GM12878 (cell line): ENCODE measurements around the gene SYK. TPM values are rescaled to one million over a fixed set of nuclear protein-coding genes. Genes with fewer than 3 reads are reported as not detected.

Source experiments
- ATAC-seq: fragments of 200-7000 bp; cut with Tn5 transposase; 3 replicates; pipeline ENCODE4 v1.9.1; 2020; ENCODE audit warnings: mild to moderate bottlenecking, moderate library complexity
- BruUV-seq: library from RNA; stranded (reverse); fragments of 400-500 nt; replicated peaks from 2 replicates; lab custom pipeline; 2021; lab: Mats Ljungman, UMichigan
- CTCF ChIA-PET: fragments of 300-600 bp; sonication (Branson Sonifier 250); formaldehyde crosslinking; extraction: SDS; loops from one replicate; lab custom pipeline; 2021; ENCODE audit warnings: inconsistent platforms; lab: Yijun Ruan, JAX
- POLR2A ChIA-PET: fragments of 350-600 bp; formaldehyde crosslinking; extraction: SDS; loops from one replicate; lab custom pipeline; 2021; ENCODE audit warnings: inconsistent platforms; lab: Charles Lee
- RAD21 ChIA-PET: fragments of 300-600 bp; sonication (Branson Sonifier 250); formaldehyde crosslinking; loops from one replicate; lab custom pipeline; 2023; ENCODE audit warnings: antibody characterized with exemption; ENCODE audit not compliant: unreplicated experiment; lab: Charles Lee
- SMC1A ChIA-PET: fragments of 300-600 bp; sonication (Branson Sonifier 250); formaldehyde crosslinking; loops from one replicate; lab custom pipeline; 2023; ENCODE audit not compliant: unreplicated experiment, uncharacterized antibody; lab: Charles Lee
- DNase-seq: peaks from one replicate; pipeline ENCODE4 v3.0.0-alpha.2; 2011; ENCODE audit warnings: low read depth, low spot score
- FAIRE-seq: peaks from 3 replicates; lab custom pipeline; 2011; peaks lifted over from hg19 to GRCh38; lab: Jason Lieb, UNC
- H2AFZ ChIP-seq: 2 replicates; pipeline ENCODE4 v1.6.0; 2011; ENCODE audit warnings: low read depth, low read length, control low read depth; ENCODE audit not compliant: control insufficient read depth
- H3K27ac ChIP-seq: 2 replicates; pipeline ENCODE4 v1.5.1; 2011; ENCODE audit warnings: control low read depth; ENCODE audit not compliant: control insufficient read depth, insufficient read depth
- H3K27me3 ChIP-seq, 2 experiments: replicated peaks in 1 of 2; 2 replicates each; pipeline versions ENCODE4 v1.6.0 to v1.6.1; 2011; ENCODE audit warnings: low read length in 1 of 2; ENCODE audit not compliant: control insufficient read depth in 2 of 2, insufficient read depth in 2 of 2
- H3K36me3 ChIP-seq, 2 experiments: 2 replicates each; pipeline ENCODE4 v1.5.1; 2011; ENCODE audit warnings: low read length in 1 of 2; ENCODE audit not compliant: control insufficient read depth in 2 of 2, insufficient read depth in 2 of 2
- H3K4me1 ChIP-seq: 2 replicates; pipeline ENCODE4 v1.6.1; 2011; ENCODE audit warnings: mild to moderate bottlenecking, low read length, moderate library complexity, mixed read lengths; ENCODE audit not compliant: control insufficient read depth, insufficient read depth
- H3K4me2 ChIP-seq: 2 replicates; pipeline ENCODE4 v1.6.0; 2011; ENCODE audit warnings: control low read depth; ENCODE audit not compliant: control insufficient read depth, insufficient read depth
- H3K4me3 ChIP-seq: fragments of 200-600 bp; sonication (generic); 2 replicates; pipeline ENCODE4 v1.5.1; 2016
- H3K79me2 ChIP-seq: 2 replicates; pipeline ENCODE4 v1.6.0; 2011; ENCODE audit warnings: low read length; ENCODE audit not compliant: control insufficient read depth, insufficient read depth
- H3K9ac ChIP-seq: 2 replicates; pipeline ENCODE4 v1.8.0; 2011; ENCODE audit warnings: low read length, control low read depth, mixed read lengths; ENCODE audit not compliant: control insufficient read depth, insufficient read depth
- H3K9me3 ChIP-seq: replicated peaks from 3 replicates; pipeline ENCODE4 v1.5.1; 2011; ENCODE audit warnings: mild to moderate bottlenecking, low read length; ENCODE audit not compliant: control insufficient read depth, insufficient read depth
- H4K20me1 ChIP-seq: 2 replicates; pipeline ENCODE4 v1.6.0; 2011; ENCODE audit not compliant: control insufficient read depth, insufficient read depth
- E2F4 ChIP-seq: IDR thresholded peaks from 2 replicates; pipeline ENCODE4 v1.6.1; 2012; ENCODE audit warnings: low read depth, low read length, improper control_type of control experiment
- GATAD2B ChIP-seq: fragments of 450-650 bp; conservative IDR thresholded peaks from 2 replicates; pipeline ENCODE4 v1.6.1; 2017; ENCODE audit warnings: low read depth, mild to moderate bottlenecking, moderate library complexity
- IKZF1 ChIP-seq: fragments of 450-650 bp; conservative IDR thresholded peaks from 2 replicates; pipeline ENCODE4 v1.6.1; 2017; ENCODE audit warnings: antibody characterized with exemption, mild to moderate bottlenecking
- LARP7 ChIP-seq: fragments of 450-650 bp; IDR thresholded peaks from 2 replicates; pipeline ENCODE4 v1.6.1; 2017; ENCODE audit warnings: mild to moderate bottlenecking
- MXI1 ChIP-seq: fragments of 150-350 bp; IDR thresholded peaks from 2 replicates; pipeline ENCODE4 v1.6.1; 2011; ENCODE audit warnings: low read depth, mild to moderate bottlenecking, inconsistent platforms, low read length, improper control_type of control experiment
- MYC ChIP-seq: IDR thresholded peaks from 2 replicates; pipeline ENCODE4 v1.6.1; 2011; ENCODE audit warnings: mild to moderate bottlenecking, low read length, moderate library complexity, inconsistent platforms; ENCODE audit not compliant: insufficient read depth, insufficient replicate concordance, insufficient read length, severe bottlenecking
- SMAD5 ChIP-seq: IDR thresholded peaks from 2 replicates; pipeline ENCODE4 v1.6.1; 2016; ENCODE audit warnings: antibody characterized with exemption, low read depth
- SUZ12 ChIP-seq: fragments of 200-600 bp; sonication (generic); IDR thresholded peaks from one replicate; pipeline ENCODE4 v1.6.1; 2018; ENCODE audit warnings: antibody characterized with exemption, mild to moderate bottlenecking; ENCODE audit not compliant: unreplicated experiment
- TAF1 ChIP-seq: IDR thresholded peaks from 2 replicates; pipeline ENCODE4 v1.6.1; 2011; ENCODE audit warnings: mild to moderate bottlenecking, low read depth, low read length, borderline replicate concordance
- ZNF384 ChIP-seq: IDR thresholded peaks from 2 replicates; pipeline ENCODE4 v1.6.1; 2012; ENCODE audit warnings: low read depth, mild to moderate bottlenecking, low read length, improper control_type of control experiment, borderline replicate concordance
- WGBS: methylation state at CpG from one replicate; pipeline ENCODE4 v1.1.6; 2016; ENCODE audit warnings: low lambda C conversion rate; ENCODE audit not compliant: insufficient replicate concordance, insufficient coverage; ENCODE audit errors: missing lambda C conversion rate; 5-methylcytosine and 5-hydroxymethylcytosine counted together
- in situ Hi-C: fragments of 300-500 bp; cut with MboI; formaldehyde crosslinking; loops from 9 replicates; pipeline ENCODE4 v1.14.3; 2018; ENCODE audit warnings: mixed read lengths
- intact Hi-C: fragments of 100-400 bp; cut with micrococcal nuclease; formaldehyde crosslinking; loops from one replicate; pipeline ENCODE4 v1.14.2; 2022; ENCODE audit not compliant: unreplicated experiment
- polyA plus RNA-seq, 11 experiments: library from polyadenylated mRNA; depleted of rRNA in 4 of 11; unstranded in 6 of 11; stranded (reverse) in 5 of 11; fragments of >200 nt; fragmentation: Nextera tagmentation in 4 of 11; fragmentation: Illumina TruSeq in 1 of 11; extraction: Ambion mirVana in 4 of 11; extraction: Trizol in 1 of 11; gene quantifications; 1 replicate in 1 of 11; 2 replicates in 10 of 11; pipeline versions ENCODE4 v1.2.1 to v1.2.3, GENCODE V29; 2011 to 2016; ENCODE audit warnings: inconsistent platforms in 2 of 11, missing spikeins in 2 of 11, low read depth in 1 of 11
- total RNA-seq, 4 experiments: library from RNA; depleted of rRNA in 3 of 4; stranded (reverse); fragments of >200 nt in 3 of 4; fragmentation: Illumina TruSeq in 1 of 4; extraction: Trizol in 1 of 4; gene quantifications; 2 replicates each; pipeline versions ENCODE4 v1.2.1 to v1.2.3, GENCODE V29; 2013 to 2021
- TF ChIP-seq, protein P1 (sequence below): fragments of 450-650 bp; conservative IDR thresholded peaks from 2 replicates; pipeline ENCODE4 v1.6.1; 2017; ENCODE audit warnings: mild to moderate bottlenecking, moderate library complexity

Gene SYK
- total and polyA plus RNA-seq, 10 of the 15 experiments (the other 5 are each of a cell fraction or from before 2014, with no cell fraction given), result 6.5 to 135 (median 68.8) TPM

- RAD21 ChIA-PET, result no interaction called here
- no TSS peak for BruUV-seq
- 39% methylated on average over 5 of the region's 5 CpGs for WGBS
- no peak for ATAC-seq
- Histone ChIP-seq H3K36me3 (peaks cover 0 to 8% of the 10 kb centered on the region in 2 experiments; a peak in 2 of 4 replicates), H3K4me1 (peaks cover 9% of the 10 kb centered on the region), H3K9ac (no peak overlapping the region), H3K4me3 (no peak overlapping the region), H3K9me3 (peaks cover 21% of the 10 kb centered on the region; the same call in 2 of the 3 replicates), H3K27me3 (no peaks in the 10 kb centered on the region), H3K27ac (no peak overlapping the region), H3K79me2 (peaks cover 8% of the 10 kb centered on the region), H3K4me2 (no peak overlapping the region), H2AFZ (no peak overlapping the region), H4K20me1 (no peaks in the 10 kb centered on the region)
- SMC1A ChIA-PET, result no interaction called here
- FAIRE-seq, result no peak
- in situ Hi-C loops (no loop called here), intact Hi-C loops (no loop called here)
- POLR2A ChIA-PET, result no interaction called here
- TF ChIP-seq TAF1 (no peak), LARP7 (no peak), MXI1 (no peak), SUZ12 (no peak), ZNF384 (no peak), E2F4 (no peak), SMAD5 (no peak), GATAD2B (no peak), IKZF1 (no peak), MYC (no peak)
- TF ChIP-seq, protein P1, sequence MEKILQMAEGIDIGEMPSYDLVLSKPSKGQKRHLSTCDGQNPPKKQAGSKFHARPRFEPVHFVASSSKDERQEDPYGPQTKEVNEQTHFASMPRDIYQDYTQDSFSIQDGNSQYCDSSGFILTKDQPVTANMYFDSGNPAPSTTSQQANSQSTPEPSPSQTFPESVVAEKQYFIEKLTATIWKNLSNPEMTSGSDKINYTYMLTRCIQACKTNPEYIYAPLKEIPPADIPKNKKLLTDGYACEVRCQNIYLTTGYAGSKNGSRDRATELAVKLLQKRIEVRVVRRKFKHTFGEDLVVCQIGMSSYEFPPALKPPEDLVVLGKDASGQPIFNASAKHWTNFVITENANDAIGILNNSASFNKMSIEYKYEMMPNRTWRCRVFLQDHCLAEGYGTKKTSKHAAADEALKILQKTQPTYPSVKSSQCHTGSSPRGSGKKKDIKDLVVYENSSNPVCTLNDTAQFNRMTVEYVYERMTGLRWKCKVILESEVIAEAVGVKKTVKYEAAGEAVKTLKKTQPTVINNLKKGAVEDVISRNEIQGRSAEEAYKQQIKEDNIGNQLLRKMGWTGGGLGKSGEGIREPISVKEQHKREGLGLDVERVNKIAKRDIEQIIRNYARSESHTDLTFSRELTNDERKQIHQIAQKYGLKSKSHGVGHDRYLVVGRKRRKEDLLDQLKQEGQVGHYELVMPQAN, result no peak
- CTCF ChIA-PET, result no interaction called here
- DNase-seq, result no peak
These were observed 20.1 kb downstream of the SYK start for GRCh38 chr9:90821697-90822096.
